ENCODE data around the gene TAF4. TPM values are rescaled to one million over a fixed set of nuclear protein-coding genes. Genes with fewer than 3 reads are reported as not detected.

TAF4 gene
- polyA plus RNA-seq, 4 donors: 4.6 to 18.3 (median 7.9) TPM

DNA sequence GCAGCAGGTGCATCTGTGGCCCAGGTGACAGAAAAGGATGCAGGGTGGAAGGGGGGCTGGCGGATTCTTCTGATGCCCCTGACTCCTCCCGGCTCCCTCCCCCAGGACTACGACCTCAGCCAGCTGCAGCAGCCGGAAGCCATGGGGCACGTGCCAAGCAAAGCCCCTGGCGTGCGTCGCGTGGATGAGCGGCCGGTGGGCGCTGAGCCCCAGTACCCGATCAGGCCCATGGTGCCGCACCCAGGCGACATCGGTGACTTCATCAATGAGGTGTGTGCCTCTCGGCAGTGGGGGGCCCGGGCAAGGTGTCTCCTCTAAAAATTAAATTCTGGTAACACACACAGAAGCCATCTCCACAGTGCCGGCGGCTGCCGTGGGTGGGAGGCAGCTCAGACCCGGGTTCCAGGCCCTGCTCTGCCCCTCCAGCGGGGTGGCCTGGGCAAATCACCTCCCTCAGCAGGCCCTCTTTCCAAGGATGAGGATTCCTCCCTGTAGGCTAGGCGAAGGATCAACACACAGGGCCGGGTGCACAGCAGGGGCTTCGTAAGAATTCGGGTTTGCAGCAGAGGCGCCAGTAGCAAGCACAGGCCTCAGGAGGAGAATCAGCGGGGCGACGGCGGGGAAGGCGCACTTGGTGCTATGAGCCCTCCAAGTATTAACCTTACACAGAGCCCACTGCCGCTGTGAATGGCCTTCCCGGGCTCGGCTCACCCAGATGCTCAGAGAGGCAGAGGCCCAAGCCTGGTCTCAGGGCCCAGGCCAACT, 131.5 kb downstream of the TAF4 start:
- Histone ChIP-seq H3K4me3 (ENCODE audit: low read depth in 1 of 3, low read length in 3 of 3) (no peak overlapping the region), H3K27ac (ENCODE audit: low read depth in 1 of 3, low read length in 2 of 3) (no peak overlapping the region), H3K36me3 (ENCODE audit: control insufficient read depth in 3 of 3, insufficient read depth in 2 of 3, low read depth in 1 of 3, low read length in 3 of 3) (no peaks in the 10 kb centered on the region), H3K27me3 (ENCODE audit: control insufficient read depth in 3 of 3, insufficient read depth in 3 of 3, low read length in 3 of 3) (no peaks in the 10 kb centered on the region), H3K4me1 (ENCODE audit: control insufficient read depth in 3 of 3, insufficient read depth in 2 of 3, low read depth in 1 of 3, low read length in 2 of 3) (no peaks in the 10 kb centered on the region), H3K9me3 (ENCODE audit: control insufficient read depth in 2 of 2, insufficient read depth in 1 of 2, low read depth in 1 of 2, low read length in 1 of 2) (no peaks in the 10 kb centered on the region)
- whole genome bisulfite sequencing, 3 donors: 70 to 78% (median 77%) methylated on average over 34 to 36 of the region's 36 CpGs
- FAIRE-seq: no peak
- no peak for DNase-seq

DNA sequence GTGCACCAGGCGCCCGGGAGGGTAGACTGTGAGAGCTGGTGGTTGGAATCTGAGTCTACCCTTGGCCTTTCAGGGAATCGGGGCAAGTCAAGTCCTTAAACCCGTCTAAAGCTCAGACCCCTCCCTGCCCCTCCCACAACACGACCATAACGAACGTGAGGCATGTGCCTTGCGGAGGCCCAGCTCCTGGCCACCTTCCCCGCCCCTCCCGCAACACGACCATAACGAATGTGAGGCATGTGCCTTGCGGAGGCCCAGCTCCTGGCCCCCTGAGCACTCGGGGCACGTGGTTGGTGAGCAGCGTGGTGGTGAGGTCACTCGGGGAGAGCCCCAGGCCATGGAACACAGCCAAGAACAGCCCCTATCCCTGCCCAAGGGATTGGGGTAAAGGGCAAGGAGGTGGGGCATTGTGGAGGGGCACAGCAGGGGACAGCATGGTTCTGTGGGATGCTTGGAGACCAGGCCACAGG, 132.2 kb downstream of the TAF4 start:
- DNase-seq: no peak
- no peak for FAIRE-seq
- Histone ChIP-seq H3K27me3 (ENCODE audit: control insufficient read depth in 3 of 3, insufficient read depth in 3 of 3, low read length in 3 of 3) (no peaks in the 10 kb centered on the region), H3K36me3 (ENCODE audit: control insufficient read depth in 3 of 3, insufficient read depth in 2 of 3, low read depth in 1 of 3, low read length in 3 of 3) (no peaks in the 10 kb centered on the region), H3K27ac (ENCODE audit: low read depth in 1 of 3, low read length in 2 of 3) (no peak overlapping the region), H3K9me3 (ENCODE audit: control insufficient read depth in 2 of 2, insufficient read depth in 1 of 2, low read depth in 1 of 2, low read length in 1 of 2) (no peaks in the 10 kb centered on the region), H3K4me3 (ENCODE audit: low read depth in 1 of 3, low read length in 3 of 3) (no peak overlapping the region), H3K4me1 (ENCODE audit: control insufficient read depth in 3 of 3, insufficient read depth in 2 of 3, low read depth in 1 of 3, low read length in 2 of 3) (no peaks in the 10 kb centered on the region)
- WGBS, 3 donors: 41 to 54% (median 53%) methylated on average over 17 of the region's 17 CpGs

DNA sequence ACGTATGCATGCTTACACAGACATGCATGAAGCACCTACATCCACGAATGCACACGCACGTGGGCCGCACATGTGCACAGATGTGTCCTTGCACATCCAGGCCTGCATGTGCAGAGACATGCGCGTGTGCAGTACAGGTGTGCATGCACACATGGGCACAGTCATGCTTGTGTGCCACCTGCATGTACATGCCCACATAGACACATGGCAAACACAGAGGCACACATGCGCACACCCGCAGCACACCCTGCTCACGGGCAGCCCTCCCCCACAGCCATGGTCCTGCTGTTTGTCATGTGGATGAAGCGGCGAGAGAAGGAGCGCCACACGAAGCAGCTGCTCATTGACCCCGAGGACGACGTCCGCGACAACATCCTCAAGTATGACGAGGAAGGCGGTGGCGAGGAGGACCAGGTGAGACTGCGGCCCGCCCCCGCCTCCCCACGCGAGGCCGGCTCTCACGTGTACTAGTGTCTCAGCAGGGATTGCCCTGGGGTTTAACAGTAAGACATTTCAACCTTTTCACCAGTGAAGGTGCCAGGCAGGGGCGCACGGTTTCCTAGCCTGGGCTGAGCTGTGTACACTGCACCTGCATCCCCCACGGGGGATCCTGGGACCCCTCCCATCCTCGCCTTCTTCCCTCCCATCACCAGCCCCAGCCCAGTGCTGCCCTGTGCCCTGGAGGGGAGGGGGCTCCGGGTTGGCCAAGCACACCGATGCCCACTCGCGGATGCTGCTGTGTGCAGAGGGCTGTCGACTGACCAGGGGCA, 132.8 kb downstream of the TAF4 start:
- DNase-seq (no peak), FAIRE-seq (no peak)
- no peaks in the 10 kb centered on the region for H3K36me3 ChIP-seq (ENCODE audit: control insufficient read depth in 3 of 3, insufficient read depth in 2 of 3, low read depth in 1 of 3, low read length in 3 of 3)
- H3K4me1 ChIP-seq (ENCODE audit: control insufficient read depth in 3 of 3, insufficient read depth in 2 of 3, low read depth in 1 of 3, low read length in 2 of 3): no peaks in the 10 kb centered on the region
- H3K27ac ChIP-seq (ENCODE audit: low read depth in 1 of 3, low read length in 2 of 3): no peak overlapping the region
- no peak overlapping the region for H3K4me3 ChIP-seq (ENCODE audit: low read depth in 1 of 3, low read length in 3 of 3)
- 74 to 86% (median 80%) methylated on average over 37 to 38 of the region's 38 CpGs for WGBS, 3 donors
- no peaks in the 10 kb centered on the region for H3K27me3 ChIP-seq (ENCODE audit: control insufficient read depth in 3 of 3, insufficient read depth in 3 of 3, low read length in 3 of 3)
- H3K9me3 ChIP-seq (ENCODE audit: control insufficient read depth in 2 of 2, insufficient read depth in 1 of 2, low read depth in 1 of 2, low read length in 1 of 2): no peaks in the 10 kb centered on the region

DNA sequence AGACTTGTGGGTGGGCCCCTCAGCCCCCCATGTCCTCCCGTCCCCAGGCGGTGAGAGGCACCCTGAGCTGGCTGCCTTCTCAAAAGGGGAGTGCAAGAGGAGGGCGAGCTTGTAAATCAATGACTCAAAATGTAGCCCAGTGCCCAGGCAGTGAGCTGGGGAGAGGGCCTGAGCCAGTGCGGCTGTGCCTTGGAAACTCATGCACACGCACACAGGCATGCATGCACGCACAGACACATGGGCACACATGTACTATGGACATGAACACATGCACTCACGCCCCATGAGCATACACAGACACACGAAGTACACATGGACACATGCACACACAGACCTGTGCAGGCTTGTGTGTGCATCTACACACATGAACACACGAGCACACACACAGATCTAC, 133.5 kb downstream of the TAF4 start:
- no peaks in the 10 kb centered on the region for H3K9me3 ChIP-seq (ENCODE audit: control insufficient read depth in 2 of 2, insufficient read depth in 1 of 2, low read depth in 1 of 2, low read length in 1 of 2)
- no peak overlapping the region for H3K27ac ChIP-seq (ENCODE audit: low read depth in 1 of 3, low read length in 2 of 3)
- H3K4me1 ChIP-seq (ENCODE audit: control insufficient read depth in 3 of 3, insufficient read depth in 2 of 3, low read depth in 1 of 3, low read length in 2 of 3): no peaks in the 10 kb centered on the region
- no peaks in the 10 kb centered on the region for H3K27me3 ChIP-seq (ENCODE audit: control insufficient read depth in 3 of 3, insufficient read depth in 3 of 3, low read length in 3 of 3)
- H3K4me3 ChIP-seq (ENCODE audit: low read depth in 1 of 3, low read length in 3 of 3): no peak overlapping the region
- FAIRE-seq (no peak), DNase-seq (no peak)
- H3K36me3 ChIP-seq (ENCODE audit: control insufficient read depth in 3 of 3, insufficient read depth in 2 of 3, low read depth in 1 of 3, low read length in 3 of 3): no peaks in the 10 kb centered on the region
- WGBS, 3 donors: 73 to 84% (median 82%) methylated on average over 9 of the region's 9 CpGs

DNA sequence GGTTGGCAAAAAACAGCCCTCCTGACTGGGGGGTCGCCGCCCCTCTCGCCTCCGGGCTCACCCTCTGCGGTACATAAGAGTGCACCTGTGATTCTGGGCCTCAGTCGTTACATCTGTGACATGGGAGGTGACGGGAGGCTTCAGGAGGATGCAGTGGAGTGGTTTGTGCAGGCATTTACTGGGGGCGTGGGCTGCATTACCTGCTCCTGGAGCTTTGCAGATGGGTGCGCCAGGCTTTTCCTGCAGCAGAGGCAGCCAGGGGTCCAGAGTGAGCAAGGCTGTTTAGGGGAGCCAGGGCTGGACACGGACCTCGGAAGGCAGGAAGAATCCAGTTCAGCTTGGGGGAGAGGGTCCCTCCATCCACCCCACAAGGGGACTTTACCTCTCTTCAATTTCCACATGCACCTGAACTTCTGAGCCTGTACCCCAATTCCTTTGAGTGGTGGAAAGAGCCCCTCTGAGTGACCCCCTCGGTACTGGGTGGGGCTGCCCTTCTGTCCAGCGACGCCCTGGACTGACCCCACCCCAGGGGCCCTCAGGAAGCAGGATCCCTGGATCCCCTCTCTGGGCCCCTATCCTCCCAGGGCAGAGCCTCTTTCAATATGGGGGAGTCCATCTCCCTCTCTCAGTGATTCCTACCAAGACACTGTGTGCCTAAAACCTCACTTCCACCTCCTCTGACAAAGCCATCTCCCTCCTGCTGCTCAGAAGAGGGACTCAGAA, 134.0 kb downstream of the TAF4 start:
- WGBS, 3 donors: 79 to 83% (median 82%) methylated on average over 14 of the region's 14 CpGs
- FAIRE-seq (no peak), DNase-seq (no peak)
- H3K9me3 ChIP-seq (ENCODE audit: control insufficient read depth in 2 of 2, insufficient read depth in 1 of 2, low read depth in 1 of 2, low read length in 1 of 2): no peaks in the 10 kb centered on the region
- H3K27ac ChIP-seq (ENCODE audit: low read depth in 1 of 3, low read length in 2 of 3): no peak overlapping the region
- H3K36me3 ChIP-seq (ENCODE audit: control insufficient read depth in 3 of 3, insufficient read depth in 2 of 3, low read depth in 1 of 3, low read length in 3 of 3): no peaks in the 10 kb centered on the region
- no peak overlapping the region for H3K4me3 ChIP-seq (ENCODE audit: low read depth in 1 of 3, low read length in 3 of 3)
- no peaks in the 10 kb centered on the region for H3K4me1 ChIP-seq (ENCODE audit: control insufficient read depth in 3 of 3, insufficient read depth in 2 of 3, low read depth in 1 of 3, low read length in 2 of 3)
- no peaks in the 10 kb centered on the region for H3K27me3 ChIP-seq (ENCODE audit: control insufficient read depth in 3 of 3, insufficient read depth in 3 of 3, low read length in 3 of 3)

DNA sequence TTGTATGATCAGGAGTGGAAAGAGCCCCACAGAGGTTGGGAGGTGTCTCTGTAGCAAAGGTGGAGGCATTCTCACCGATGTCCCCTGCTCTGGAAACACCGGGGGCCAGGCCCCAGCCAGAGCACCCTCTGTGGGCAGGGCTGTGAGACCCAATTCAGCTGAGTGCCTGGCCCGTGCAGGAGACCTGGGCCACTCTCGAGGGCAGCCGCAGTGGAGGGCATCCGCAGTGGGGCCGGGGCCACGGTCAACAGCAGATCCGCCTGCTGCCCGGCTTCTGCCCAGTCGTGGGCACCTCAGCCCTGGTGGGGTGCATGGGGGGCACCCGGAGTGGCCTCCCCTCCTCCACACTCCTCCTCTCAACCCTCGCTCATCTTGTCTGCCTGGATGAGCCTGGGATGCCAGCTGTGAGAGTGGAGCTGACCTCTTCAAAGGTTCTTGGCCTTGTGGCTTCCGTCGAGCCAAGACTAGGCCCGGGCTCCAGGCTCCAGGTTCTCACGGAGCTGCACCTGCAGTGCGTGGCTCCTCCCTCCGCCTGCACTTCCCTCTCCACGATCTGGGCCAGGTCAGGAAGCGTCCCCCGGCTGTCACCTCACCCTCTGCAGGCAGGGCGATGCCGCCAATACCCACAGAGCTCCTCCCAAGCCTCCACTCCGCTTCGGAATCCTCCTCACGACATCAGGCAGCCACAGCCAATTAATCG, 134.8 kb downstream of the TAF4 start:
- FAIRE-seq: no peak
- no peaks in the 10 kb centered on the region for H3K4me1 ChIP-seq (ENCODE audit: control insufficient read depth in 3 of 3, insufficient read depth in 2 of 3, low read depth in 1 of 3, low read length in 2 of 3)
- no peaks in the 10 kb centered on the region for H3K36me3 ChIP-seq (ENCODE audit: control insufficient read depth in 3 of 3, insufficient read depth in 2 of 3, low read depth in 1 of 3, low read length in 3 of 3)
- no peak overlapping the region for H3K4me3 ChIP-seq (ENCODE audit: low read depth in 1 of 3, low read length in 3 of 3)
- WGBS, 3 donors: 78 to 79% (median 78%) methylated on average over 26 to 28 of the region's 28 CpGs
- H3K9me3 ChIP-seq (ENCODE audit: control insufficient read depth in 2 of 2, insufficient read depth in 1 of 2, low read depth in 1 of 2, low read length in 1 of 2): no peaks in the 10 kb centered on the region
- no peak for DNase-seq
- H3K27me3 ChIP-seq (ENCODE audit: control insufficient read depth in 3 of 3, insufficient read depth in 3 of 3, low read length in 3 of 3): no peaks in the 10 kb centered on the region
- no peak overlapping the region for H3K27ac ChIP-seq (ENCODE audit: low read depth in 1 of 3, low read length in 2 of 3)

- Histone ChIP-seq H3K27ac (ENCODE audit: low read depth in 1 of 3, low read length in 2 of 3) (no peak overlapping the region), H3K4me1 (ENCODE audit: control insufficient read depth in 3 of 3, insufficient read depth in 2 of 3, low read depth in 1 of 3, low read length in 2 of 3) (no peaks in the 10 kb centered on the region), H3K27me3 (ENCODE audit: control insufficient read depth in 3 of 3, insufficient read depth in 3 of 3, low read length in 3 of 3) (no peaks in the 10 kb centered on the region), H3K4me3 (ENCODE audit: low read depth in 1 of 3, low read length in 3 of 3) (no peak overlapping the region), H3K36me3 (ENCODE audit: control insufficient read depth in 3 of 3, insufficient read depth in 2 of 3, low read depth in 1 of 3, low read length in 3 of 3) (no peaks in the 10 kb centered on the region), H3K9me3 (ENCODE audit: control insufficient read depth in 2 of 2, insufficient read depth in 1 of 2, low read depth in 1 of 2, low read length in 1 of 2) (no peaks in the 10 kb centered on the region)
- FAIRE-seq: no peak
- no peak for DNase-seq
- 82 to 86% (median 85%) methylated on average over 12 of the region's 12 CpGs for WGBS, 3 donors
Measured at GRCh38 chr20:61929971-61930666, 135.6 kb downstream of the TAF4 start.

All from small intestine (tissue), 7 donors.